ENCODE results near the gene ZNF318.

GRCh38 chr6:43311666-43312065 is 57.8 kb downstream of the ZNF318 start:
- TF ChIP-seq POLR2A (IDR thresholded peaks at IDR 0.05; ENCODE audit: low read depth, low read length) (no peak), POLR2AphosphoS5 (IDR thresholded peaks at IDR 0.05; ENCODE audit: low read depth, low read length) (no peak)

Measured in GM12892 (cell line).